ENCODE measurements around the gene KLF7. TPM values are rescaled to one million over a fixed set of nuclear protein-coding genes. Genes with fewer than 3 reads are reported as not detected.
A peak's percentile ranks its signal among the peaks of the same experiment; 100 is the strongest.

Gene KLF7
- total RNA-seq, 1 experiment from 2014 or later, result 5.6 TPM

DNA sequence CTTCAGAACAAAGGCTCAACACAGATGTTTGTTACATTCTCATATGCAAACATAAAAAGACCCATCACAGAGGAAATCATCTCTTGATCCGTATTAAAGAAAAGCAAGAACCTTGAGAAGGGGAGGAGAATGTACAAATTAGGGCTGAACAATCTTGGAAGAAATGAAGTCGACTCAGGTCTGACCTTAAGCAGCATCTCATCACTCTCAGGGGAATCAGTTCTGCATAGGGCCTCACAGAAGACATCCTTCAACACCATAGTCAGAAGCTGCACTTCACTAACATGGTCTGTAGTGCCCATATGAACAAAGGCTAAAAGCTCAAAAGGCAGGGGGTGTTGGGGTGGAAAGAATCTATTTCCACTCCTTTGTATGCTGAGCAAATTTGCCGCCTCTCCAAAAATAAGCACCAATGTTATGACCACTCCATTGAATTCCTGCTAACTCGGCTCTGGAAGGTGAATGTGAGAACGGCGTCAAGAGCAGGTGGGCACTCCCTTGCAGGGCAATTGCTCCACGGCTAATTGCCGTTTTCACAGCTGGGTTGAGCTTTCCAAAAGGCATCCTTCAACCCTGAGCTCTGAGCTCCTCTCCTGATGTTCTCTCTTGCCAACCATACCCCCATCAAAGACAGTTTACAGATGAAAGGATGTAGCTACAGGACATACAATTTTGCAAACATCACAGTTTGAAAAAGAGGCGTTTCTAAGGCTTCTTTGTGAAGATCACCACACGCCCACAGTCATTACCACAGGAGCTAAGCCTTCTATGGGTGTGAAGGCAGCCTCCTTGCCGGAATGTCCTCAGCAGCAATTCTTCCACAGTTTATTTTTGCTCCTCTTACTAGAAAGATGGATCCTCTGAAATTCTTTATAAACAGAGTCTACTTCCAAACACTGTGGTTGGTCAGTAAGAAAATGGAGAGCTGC is 10.0 kb downstream of the KLF7 start:
- DNase-seq (no peak), ATAC-seq (no peak)
- H3K27ac ChIP-seq (ENCODE audit: low read length), result no peak overlapping the region
- intact Hi-C loops (cut with micrococcal nuclease), result no loop called here
- H3K9ac ChIP-seq (ENCODE audit: low read length), result no peak overlapping the region
- no peaks in the 10 kb centered on the region for H3K9me3 ChIP-seq (ENCODE audit: low read length)
- peaks cover 28% of the 10 kb centered on the region for H3K4me1 ChIP-seq (ENCODE audit: insufficient read depth, low read length)
- CTCF ChIA-PET, result no interaction called here
- H3K79me2 ChIP-seq (ENCODE audit: low read length), result peaks cover 88% of the 10 kb centered on the region
- H3K9me2 ChIP-seq (replicated peaks; ENCODE audit: low read length), result no peaks in the 10 kb centered on the region
- no TSS peak for BruUV-seq (replicated peaks)
- no peaks in the 10 kb centered on the region for H3F3A ChIP-seq (ENCODE audit: low read length, unreplicated experiment)
- H4K20me1 ChIP-seq (ENCODE audit: low read length), result no peaks in the 10 kb centered on the region
- no peak overlapping the region for H3K4me3 ChIP-seq (ENCODE audit: low read length)
- no peaks in the 10 kb centered on the region for H3K27me3 ChIP-seq (ENCODE audit: low read length)
- no peaks in the 10 kb centered on the region for H3K36me3 ChIP-seq (ENCODE audit: low read depth, low read length)
- TF ChIP-seq EZH2phosphoT487 (IDR thresholded peaks at IDR 0.05; ENCODE audit: borderline replicate concordance, low read length), result no peak
- no peak for TF ChIP-seq EZH2 (IDR thresholded peaks at IDR 0.05; ENCODE audit: low read length, unreplicated experiment)
- TF ChIP-seq, protein P1, sequence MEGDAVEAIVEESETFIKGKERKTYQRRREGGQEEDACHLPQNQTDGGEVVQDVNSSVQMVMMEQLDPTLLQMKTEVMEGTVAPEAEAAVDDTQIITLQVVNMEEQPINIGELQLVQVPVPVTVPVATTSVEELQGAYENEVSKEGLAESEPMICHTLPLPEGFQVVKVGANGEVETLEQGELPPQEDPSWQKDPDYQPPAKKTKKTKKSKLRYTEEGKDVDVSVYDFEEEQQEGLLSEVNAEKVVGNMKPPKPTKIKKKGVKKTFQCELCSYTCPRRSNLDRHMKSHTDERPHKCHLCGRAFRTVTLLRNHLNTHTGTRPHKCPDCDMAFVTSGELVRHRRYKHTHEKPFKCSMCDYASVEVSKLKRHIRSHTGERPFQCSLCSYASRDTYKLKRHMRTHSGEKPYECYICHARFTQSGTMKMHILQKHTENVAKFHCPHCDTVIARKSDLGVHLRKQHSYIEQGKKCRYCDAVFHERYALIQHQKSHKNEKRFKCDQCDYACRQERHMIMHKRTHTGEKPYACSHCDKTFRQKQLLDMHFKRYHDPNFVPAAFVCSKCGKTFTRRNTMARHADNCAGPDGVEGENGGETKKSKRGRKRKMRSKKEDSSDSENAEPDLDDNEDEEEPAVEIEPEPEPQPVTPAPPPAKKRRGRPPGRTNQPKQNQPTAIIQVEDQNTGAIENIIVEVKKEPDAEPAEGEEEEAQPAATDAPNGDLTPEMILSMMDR (conservative IDR thresholded peaks at IDR 0.05; ENCODE audit: low read depth, low read length), result no peak
- no peak overlapping the region for H2AFZ ChIP-seq (ENCODE audit: low read length)
- H3K4me2 ChIP-seq (ENCODE audit: low read length), result no peak overlapping the region
- POLR2A ChIA-PET (ENCODE audit: unreplicated experiment), result no interaction called here

- CTCF ChIA-PET, result no interaction called here
Measured at GRCh38 chr2:207154556-207155510, 10.9 kb downstream of the KLF7 start.

More at GRCh38 chr2:207154556-207155510, 10.9 kb downstream of the KLF7 start:
- DNase-seq, result no peak
- Histone ChIP-seq H3K27ac (ENCODE audit: low read length) (no peak overlapping the region), H3K79me2 (ENCODE audit: low read length) (peaks cover 79% of the 10 kb centered on the region), H3K27me3 (ENCODE audit: low read length) (no peaks in the 10 kb centered on the region), H3K36me3 (ENCODE audit: low read depth, low read length) (no peaks in the 10 kb centered on the region), H3K4me2 (ENCODE audit: low read length) (peak overlapping the region; percentile 71), H3K9me2 (replicated peaks; ENCODE audit: low read length) (no peaks in the 10 kb centered on the region), H2AFZ (ENCODE audit: low read length) (no peak overlapping the region), H3F3A (ENCODE audit: low read length, unreplicated experiment) (no peaks in the 10 kb centered on the region), H3K9me3 (ENCODE audit: low read length) (no peaks in the 10 kb centered on the region), H3K9ac (ENCODE audit: low read length) (no peak overlapping the region), H3K4me1 (ENCODE audit: insufficient read depth, low read length) (peaks cover 26% of the 10 kb centered on the region), H3K4me3 (ENCODE audit: low read length) (no peak overlapping the region), H4K20me1 (ENCODE audit: low read length) (no peaks in the 10 kb centered on the region)
- BruUV-seq (replicated peaks), result no TSS peak
- POLR2A ChIA-PET (ENCODE audit: unreplicated experiment), result no interaction called here
- ATAC-seq, result no peak
- intact Hi-C loops (cut with micrococcal nuclease), result no loop called here
- no peak for TF ChIP-seq EZH2phosphoT487 (IDR thresholded peaks at IDR 0.05; ENCODE audit: borderline replicate concordance, low read length)
- TF ChIP-seq EZH2 (IDR thresholded peaks at IDR 0.05; ENCODE audit: low read length, unreplicated experiment), result no peak
- TF ChIP-seq, protein P1 (conservative IDR thresholded peaks at IDR 0.05; ENCODE audit: low read depth, low read length), result no peak

Data from PC-3 (cell line).